Measurements from ENCODE around the gene ABCC11.

DNA sequence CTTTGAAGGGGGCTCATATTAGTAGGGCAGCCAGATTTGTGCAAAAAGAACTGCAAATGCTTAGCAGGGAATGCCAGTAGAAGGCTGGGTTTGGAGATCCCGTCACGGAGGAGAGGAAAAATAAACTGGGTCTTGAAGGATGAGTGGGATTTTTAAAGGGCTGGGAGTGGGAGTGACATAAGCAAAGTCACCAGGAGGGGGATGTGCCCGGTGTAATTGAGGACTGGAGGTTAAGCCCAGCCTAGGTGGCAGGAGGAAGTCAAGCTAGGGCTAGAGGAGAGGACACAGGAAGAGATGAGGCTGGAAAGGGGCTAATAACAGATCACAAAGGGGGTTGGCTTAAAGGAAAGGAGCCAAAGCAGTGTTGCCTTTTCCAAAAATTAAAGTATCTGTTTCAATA, 26.4 kb downstream of the ABCC11 start:
- TF ChIP-seq ZNF274 (IDR thresholded peaks at IDR 0.05; ENCODE audit: low read depth, low read length) (no peak), SUZ12 (IDR thresholded peaks at IDR 0.05; ENCODE audit: extremely low read depth, insufficient read depth, insufficient read length) (no peak)

All from NT2/D1 (cell line).